Lung (tissue), 12 donors: ENCODE results near the gene PARD3. TPM values are rescaled to one million over a fixed set of nuclear protein-coding genes. Genes with fewer than 3 reads are reported as not detected.

Experiments
- ATAC-seq: fragments of 200-7000 bp; cut with Tn5 transposase; one replicate; pipeline ENCODE4 v1.9.1; 2020; ENCODE audit warnings: moderate number of reproducible peaks; ENCODE audit not compliant: insufficient read depth, low FRiP score
- DNase-seq, 3 donors: peaks; one replicate each; pipeline ENCODE4 v3.0.0-alpha.2; 2013 to 2017
- H3K27ac ChIP-seq, 2 donors: one replicate each; pipeline ENCODE4 v1.5.1; 2013; ENCODE audit warnings: mild to moderate bottlenecking in 2 of 2, moderate library complexity in 2 of 2, control low read depth in 1 of 2, inconsistent platforms in 1 of 2, low read depth in 1 of 2, low read length in 1 of 2
- H3K27me3 ChIP-seq, 3 donors: one replicate each; pipeline ENCODE4 v1.5.1; 2013; ENCODE audit warnings: low read length in 2 of 3; ENCODE audit not compliant: control insufficient read depth in 3 of 3, insufficient read depth in 3 of 3
- H3K36me3 ChIP-seq, 4 donors: one replicate each; pipeline ENCODE4 v1.5.1; 2013; ENCODE audit warnings: low read length in 4 of 4, mild to moderate bottlenecking in 1 of 4, moderate library complexity in 1 of 4; ENCODE audit not compliant: control insufficient read depth in 4 of 4, insufficient read depth in 4 of 4
- H3K4me1 ChIP-seq, 5 donors: one replicate each; pipeline ENCODE4 v1.5.1; 2013; ENCODE audit warnings: low read length in 5 of 5, mild to moderate bottlenecking in 2 of 5, moderate library complexity in 1 of 5; ENCODE audit not compliant: control insufficient read depth in 5 of 5, insufficient read depth in 5 of 5
- H3K4me3 ChIP-seq: one replicate; pipeline ENCODE4 v1.5.1; 2013; ENCODE audit warnings: mild to moderate bottlenecking, control low read depth, moderate library complexity
- H3K9ac ChIP-seq, 2 donors: one replicate each; pipeline ENCODE4 v1.5.1; 2013; ENCODE audit warnings: low read length in 2 of 2, control low read depth in 1 of 2; ENCODE audit not compliant: insufficient read depth in 1 of 2
- H3K9me3 ChIP-seq, 4 donors: one replicate each; pipeline ENCODE4 v1.5.1; 2013; ENCODE audit warnings: low read length in 3 of 4, mild to moderate bottlenecking in 1 of 4, moderate library complexity in 1 of 4; ENCODE audit not compliant: control insufficient read depth in 4 of 4, insufficient read depth in 3 of 4
- CTCF ChIP-seq: IDR thresholded peaks from 2 replicates; pipeline ENCODE4 v1.5.1; 2012; ENCODE audit warnings: mild to moderate bottlenecking; ENCODE audit errors: control extremely low read depth, extremely low read depth
- WGBS, 2 donors: extraction: QIAGEN DNeasy Blood & Tissue Kit; methylation state at CpG; one replicate each; pipeline ENCODE4 v1.1.7; 2013; 5-methylcytosine and 5-hydroxymethylcytosine counted together
- polyA plus RNA-seq, 2 donors: library from polyadenylated mRNA; stranded (reverse); fragments of 200-250 nt; gene quantifications; one replicate each; pipeline ENCODE4 v1.2.1, GENCODE V29; 2013
- total RNA-seq, 2 donors: library from RNA; depleted of rRNA in 1 of 2; stranded (reverse); fragments of >200 nt in 1 of 2; gene quantifications; one replicate each; pipeline ENCODE4 v1.2.1, GENCODE V29; 2014 to 2021
- donor health status: control.
- donor health status: control.
- donor health status: Bipolar disorder and iron deficiency.
- donor health status: healthy.
- donor health status: DM: yes; HTN: yes; CAD: no.

PARD3 gene
- total and polyA plus RNA-seq, 4 donors, result 10.3 to 69.2 (median 27.6) TPM

DNA sequence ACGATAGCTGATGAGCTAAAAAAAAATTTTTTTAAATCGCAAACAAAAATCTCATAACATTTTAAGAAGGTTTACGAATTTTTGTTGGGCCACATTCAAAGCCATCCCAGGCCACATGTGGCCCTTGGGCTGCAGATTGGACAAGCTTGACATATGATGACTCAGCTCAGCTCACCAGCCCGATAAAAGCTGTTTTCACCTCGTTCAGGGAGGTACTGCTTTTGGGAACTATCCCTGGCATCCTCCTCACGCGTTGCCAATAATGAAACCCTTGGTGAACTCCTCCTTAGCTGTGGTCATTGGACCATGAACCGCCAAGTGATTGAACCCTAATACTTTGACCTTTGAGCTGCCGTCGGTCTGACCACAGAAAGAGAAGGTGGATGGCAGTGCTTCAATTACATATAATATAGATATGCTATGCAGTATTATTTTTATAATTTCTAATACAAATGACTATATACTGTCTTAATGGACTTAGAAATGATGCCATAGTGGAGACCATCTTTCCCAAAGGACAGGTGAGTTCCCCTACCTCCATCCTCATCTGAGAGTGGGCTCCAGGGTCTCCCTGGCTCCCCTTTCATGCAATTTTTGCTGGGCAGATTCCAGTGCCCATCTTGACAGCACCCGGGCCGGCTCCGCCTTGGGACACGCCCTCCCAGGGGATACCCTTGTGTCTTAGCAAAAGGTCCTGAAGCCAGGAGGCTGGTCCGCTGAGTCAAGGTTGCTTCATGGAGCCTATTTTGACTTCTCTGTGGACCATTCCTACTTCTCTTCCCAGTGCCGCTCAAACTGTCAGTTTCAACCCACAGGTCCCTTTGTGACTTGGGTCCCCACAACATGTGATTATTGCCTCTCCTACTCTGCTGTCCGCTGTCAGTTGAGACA lies 707.2 kb downstream of the PARD3 start:
- 93 to 96% methylated on average over 17 of the region's 17 CpGs for WGBS, 2 donors
- no peak for TF ChIP-seq CTCF
- no peak for DNase-seq
- Histone ChIP-seq H3K36me3 (peaks cover 0 to 9% (median 4%) of the 10 kb centered on the region in 4 donors), H3K4me1 (peaks cover 0 to 46% (median 7%) of the 10 kb centered on the region in 5 donors), H3K27me3 (no peaks in the 10 kb centered on the region), H3K9me3 (no peaks in the 10 kb centered on the region), H3K27ac (no peak overlapping the region), H3K4me3 (no peak overlapping the region), H3K9ac (no peak overlapping the region)
- ATAC-seq, result no peak

- no peak overlapping the region for H3K4me3 ChIP-seq
- H3K27ac ChIP-seq, result no peak overlapping the region
- H3K9ac ChIP-seq, result no peak overlapping the region
- no peak for ATAC-seq
- no peak for DNase-seq
- no peaks in the 10 kb centered on the region for H3K9me3 ChIP-seq
- no peak for TF ChIP-seq CTCF
- peaks cover 0 to 45% (median 16%) of the 10 kb centered on the region in 5 donors for H3K4me1 ChIP-seq
- no peaks in the 10 kb centered on the region for H3K27me3 ChIP-seq
- H3K36me3 ChIP-seq, result peaks cover 0 to 9% (median 4%) of the 10 kb centered on the region in 4 donors
- WGBS, 2 donors, result 92 to 95% methylated on average over 7 of the region's 7 CpGs
These were observed 708.7 kb downstream of the PARD3 start for GRCh38 chr10:34106356-34106885.

- Histone ChIP-seq H3K27ac (no peak overlapping the region), H3K36me3 (no peaks in the 10 kb centered on the region), H3K4me1 (peaks cover 0 to 51% (median 19%) of the 10 kb centered on the region in 5 donors), H3K27me3 (no peaks in the 10 kb centered on the region), H3K9ac (no peak overlapping the region), H3K9me3 (peaks cover 0 to 2% (median 0%) of the 10 kb centered on the region in 4 donors), H3K4me3 (no peak overlapping the region)
- 44 to 46% methylated on average over 16 of the region's 16 CpGs for WGBS, 2 donors
- peak; percentile 85 to 95 (median 94) for DNase-seq
- TF ChIP-seq CTCF, result no peak
- ATAC-seq, result no peak
These were observed 710.1 kb downstream of the PARD3 start for GRCh38 chr10:34104829-34105572.
